ENCODE data around the gene CHID1.

DNA sequence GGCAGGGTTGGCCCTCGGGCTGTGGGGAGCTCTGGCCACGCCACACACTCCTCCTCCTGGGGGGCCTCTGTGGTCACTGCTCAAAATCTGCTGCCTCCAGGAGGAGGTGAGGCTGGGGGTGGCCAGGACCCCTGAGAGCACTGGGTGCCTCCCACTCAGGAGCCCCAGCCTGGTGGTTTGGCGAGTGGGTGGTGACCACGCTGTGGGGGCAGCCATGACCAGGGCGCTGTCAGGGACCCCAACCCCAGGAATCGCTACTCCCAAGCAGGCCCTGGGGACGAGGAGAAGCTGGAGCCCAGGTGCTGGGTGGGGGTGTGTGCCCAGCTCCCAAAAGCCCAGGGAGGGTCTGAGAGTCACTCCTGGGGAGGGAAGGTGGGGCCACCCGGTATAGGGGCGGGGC is 37.8 kb downstream of the CHID1 start:
- TF ChIP-seq, protein P1, sequence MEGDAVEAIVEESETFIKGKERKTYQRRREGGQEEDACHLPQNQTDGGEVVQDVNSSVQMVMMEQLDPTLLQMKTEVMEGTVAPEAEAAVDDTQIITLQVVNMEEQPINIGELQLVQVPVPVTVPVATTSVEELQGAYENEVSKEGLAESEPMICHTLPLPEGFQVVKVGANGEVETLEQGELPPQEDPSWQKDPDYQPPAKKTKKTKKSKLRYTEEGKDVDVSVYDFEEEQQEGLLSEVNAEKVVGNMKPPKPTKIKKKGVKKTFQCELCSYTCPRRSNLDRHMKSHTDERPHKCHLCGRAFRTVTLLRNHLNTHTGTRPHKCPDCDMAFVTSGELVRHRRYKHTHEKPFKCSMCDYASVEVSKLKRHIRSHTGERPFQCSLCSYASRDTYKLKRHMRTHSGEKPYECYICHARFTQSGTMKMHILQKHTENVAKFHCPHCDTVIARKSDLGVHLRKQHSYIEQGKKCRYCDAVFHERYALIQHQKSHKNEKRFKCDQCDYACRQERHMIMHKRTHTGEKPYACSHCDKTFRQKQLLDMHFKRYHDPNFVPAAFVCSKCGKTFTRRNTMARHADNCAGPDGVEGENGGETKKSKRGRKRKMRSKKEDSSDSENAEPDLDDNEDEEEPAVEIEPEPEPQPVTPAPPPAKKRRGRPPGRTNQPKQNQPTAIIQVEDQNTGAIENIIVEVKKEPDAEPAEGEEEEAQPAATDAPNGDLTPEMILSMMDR (conservative IDR thresholded peaks at IDR 0.05; ENCODE audit: low read depth, low read length) = no peak
- TF ChIP-seq MXI1 (IDR thresholded peaks at IDR 0.05; ENCODE audit: borderline replicate concordance, low read depth, low read length) = no peak
